HepG2 (cell line): ENCODE measurements around the gene RPA4. TPM values are rescaled to one million over a fixed set of nuclear protein-coding genes. Genes with fewer than 3 reads are reported as not detected.

Source experiments
- ATAC-seq: fragments of 200-7000 bp; cut with Tn5 transposase; 3 replicates; pipeline ENCODE4 v1.9.1; 2020; ENCODE audit warnings: mild to moderate bottlenecking, moderate library complexity
- BruUV-seq: library from RNA; stranded (reverse); fragments of 400-500 nt; replicated peaks from 2 replicates; lab custom pipeline; 2021; lab: Mats Ljungman, UMichigan
- CTCF ChIA-PET: fragments of 300-600 bp; formaldehyde crosslinking; extraction: SDS; loops from one replicate; lab custom pipeline; 2021; ENCODE audit warnings: low total read pairs, inconsistent platforms, low intra/inter-chr PET ratio; lab: Yijun Ruan, JAX
- POLR2A ChIA-PET: fragments of 350-600 bp; sonication (Branson Sonifier 250); formaldehyde crosslinking; loops from one replicate; lab custom pipeline; 2020; ENCODE audit warnings: antibody characterized with exemption, inconsistent platforms; lab: Yijun Ruan, JAX
- DNase-seq: peaks from one replicate; pipeline ENCODE4 v3.0.0-alpha.2; 2015; ENCODE audit warnings: low spot score
- FAIRE-seq: peaks from 3 replicates; lab custom pipeline; 2011; peaks lifted over from hg19 to GRCh38; lab: Jason Lieb, UNC
- H2AFZ ChIP-seq: one replicate; pipeline ENCODE4 v1.6.1; 2011; ENCODE audit warnings: low read length, inconsistent platforms
- H3K27ac ChIP-seq: fragments of 300-600 bp; 3 replicates; pipeline ENCODE4 v1.8.0; 2011; ENCODE audit warnings: mixed run types, mild to moderate bottlenecking, mixed read lengths, low read length, inconsistent platforms; ENCODE audit not compliant: insufficient read depth; ENCODE audit errors: extremely low read length
- H3K27me3 ChIP-seq, 2 experiments: fragments of 200-600 bp in 1 of 2; 2 replicates in 1 of 2; 3 replicates in 1 of 2; pipeline versions ENCODE4 v1.6.0 to v1.8.0; 2011; ENCODE audit warnings: low read length in 2 of 2, mild to moderate bottlenecking in 2 of 2, moderate library complexity in 2 of 2, inconsistent platforms in 1 of 2; ENCODE audit not compliant: insufficient read depth in 2 of 2, control insufficient read depth in 1 of 2
- H3K36me3 ChIP-seq, 2 experiments: fragments of 200-600 bp in 1 of 2; replicated peaks in 1 of 2; 2 replicates in 1 of 2; 3 replicates in 1 of 2; pipeline versions ENCODE4 v1.5.1 to v1.8.0; 2011; ENCODE audit warnings: low read length in 2 of 2, inconsistent platforms in 1 of 2; ENCODE audit not compliant: insufficient read depth in 2 of 2, control insufficient read depth in 1 of 2
- H3K4me1 ChIP-seq: 2 replicates; pipeline ENCODE4 v1.5.1; 2012; ENCODE audit warnings: low read length, inconsistent platforms; ENCODE audit not compliant: insufficient read depth
- H3K4me2 ChIP-seq: 2 replicates; pipeline ENCODE4 v1.6.0; 2011; ENCODE audit warnings: low read depth, low read length, inconsistent platforms
- H3K4me3 ChIP-seq, 3 experiments: fragments of 200-600 bp in 1 of 3; sonication (generic), shearing (Covaris generic) in 1 of 3; replicated peaks in 1 of 3; 2 replicates each; pipeline ENCODE4 v1.5.1; 2011 to 2016; ENCODE audit warnings: low read length in 3 of 3, inconsistent platforms in 2 of 3, low read depth in 2 of 3, mild to moderate bottlenecking in 2 of 3, control low read depth in 1 of 3, mixed read lengths in 1 of 3; ENCODE audit not compliant: insufficient read depth in 1 of 3
- H3K79me2 ChIP-seq: one replicate; pipeline ENCODE4 v1.6.1; 2011; ENCODE audit warnings: low read length, inconsistent platforms; ENCODE audit not compliant: insufficient read depth
- H3K9ac ChIP-seq: 2 replicates; pipeline ENCODE4 v1.6.0; 2011; ENCODE audit warnings: mild to moderate bottlenecking, low read depth, low read length, inconsistent platforms; ENCODE audit not compliant: insufficient read depth
- H3K9me3 ChIP-seq: 2 replicates; pipeline ENCODE4 v1.5.1; 2012; ENCODE audit warnings: mild to moderate bottlenecking, low read length
- H4K20me1 ChIP-seq: 2 replicates; pipeline ENCODE4 v1.6.0; 2011; ENCODE audit warnings: inconsistent platforms, mild to moderate bottlenecking, low read length, moderate library complexity; ENCODE audit not compliant: insufficient read depth
- ATF4 ChIP-seq, 2 experiments: fragments of 450-650 bp in 1 of 2; sonication (generic) in 1 of 2; formaldehyde crosslinking; IDR thresholded peaks; 2 replicates each; pipeline versions ENCODE4 v1.5.0 to v1.8.0; 2020 to 2022; ENCODE audit warnings: mild to moderate bottlenecking in 1 of 2, missing genetic modification reagents in 1 of 2
- CENPBD1 ChIP-seq: sonication (generic); formaldehyde crosslinking; IDR thresholded peaks from 2 replicates; pipeline ENCODE4 v1.8.0; 2022; ENCODE audit warnings: missing genetic modification reagents, low read depth, mild to moderate bottlenecking, borderline replicate concordance
- EP300 ChIP-seq, 3 experiments: sonication (generic) in 1 of 3; formaldehyde crosslinking in 1 of 3; IDR thresholded peaks; 2 replicates each; pipeline versions ENCODE4 v1.5.1 to v1.6.1; 2011 to 2020; ENCODE audit warnings: low read depth in 2 of 3, low read length in 2 of 3, borderline replicate concordance in 1 of 3, improper control_type of control experiment in 1 of 3, mild to moderate bottlenecking in 1 of 3, missing genetic modification reagents in 1 of 3, moderate library complexity in 1 of 3
- GLI4 ChIP-seq: sonication (generic); formaldehyde crosslinking; IDR thresholded peaks from 2 replicates; pipeline ENCODE4 v1.5.1; 2020; ENCODE audit warnings: missing genetic modification reagents, mild to moderate bottlenecking, moderate library complexity, borderline replicate concordance
- NR0B2 ChIP-seq: sonication (generic); formaldehyde crosslinking; IDR thresholded peaks from 2 replicates; pipeline ENCODE4 v1.4.0; 2020; ENCODE audit warnings: mild to moderate bottlenecking, missing genetic modification reagents
- ONECUT2 ChIP-seq: sonication (generic); formaldehyde crosslinking; IDR thresholded peaks from 2 replicates; pipeline ENCODE4 v1.4.0; 2020; ENCODE audit warnings: missing genetic modification reagents
- PAXIP1 ChIP-seq: sonication (generic); formaldehyde crosslinking; conservative IDR thresholded peaks from 2 replicates; pipeline ENCODE4 v1.4.0; 2020; ENCODE audit warnings: mild to moderate bottlenecking, missing genetic modification reagents, moderate library complexity
- RAD21 ChIP-seq: fragments of 450-650 bp; formaldehyde crosslinking; IDR thresholded peaks from 2 replicates; pipeline ENCODE4 v1.5.0; 2020; ENCODE audit warnings: mild to moderate bottlenecking
- THAP8 ChIP-seq: sonication (generic); formaldehyde crosslinking; IDR thresholded peaks from 2 replicates; pipeline ENCODE4 v1.5.1; 2020; ENCODE audit warnings: missing genetic modification reagents, mild to moderate bottlenecking, borderline replicate concordance
- ZNF143 ChIP-seq: sonication (generic); formaldehyde crosslinking; IDR thresholded peaks from 2 replicates; pipeline ENCODE4 v1.4.0; 2020; ENCODE audit warnings: missing genetic modification reagents
- ZNF224 ChIP-seq: sonication (generic); formaldehyde crosslinking; IDR thresholded peaks from 2 replicates; pipeline ENCODE4 v1.5.0; 2020; ENCODE audit warnings: mild to moderate bottlenecking, missing genetic modification reagents
- ZNF326 ChIP-seq: sonication (generic); formaldehyde crosslinking; IDR thresholded peaks from 2 replicates; pipeline ENCODE4 v1.4.0; 2020; ENCODE audit warnings: missing genetic modification reagents, borderline replicate concordance
- ZNF496 ChIP-seq: sonication (generic); formaldehyde crosslinking; IDR thresholded peaks from 2 replicates; pipeline ENCODE4 v1.8.1; 2023; ENCODE audit warnings: mild to moderate bottlenecking, moderate library complexity, missing genetic modification reagents; ENCODE audit not compliant: insufficient replicate concordance
- ZNF83 ChIP-seq: sonication (generic); formaldehyde crosslinking; IDR thresholded peaks from 2 replicates; pipeline ENCODE4 v1.4.0; 2020; ENCODE audit warnings: missing genetic modification reagents, mild to moderate bottlenecking, borderline replicate concordance
- in situ Hi-C: cut with HindIII; loops from 2 replicates; pipeline ENCODE4 v1.10.0; 2017; ENCODE audit warnings: low pct_unique_long_range_greater_than_20kb; ENCODE audit not compliant: extremely low pct_ligation_motif_present
- intact Hi-C: fragments of 100-400 bp; cut with micrococcal nuclease; formaldehyde crosslinking; loops from one replicate; pipeline ENCODE4 v1.10.0; 2022; ENCODE audit not compliant: unreplicated experiment
- polyA plus RNA-seq, 8 experiments: library from polyadenylated mRNA; depleted of rRNA in 3 of 8; stranded (reverse) in 7 of 8; unstranded in 1 of 8; fragments of >200 nt; fragmentation: Illumina TruSeq in 4 of 8; extraction: Trizol in 4 of 8; gene quantifications; 2 replicates each; pipeline versions ENCODE4 v1.2.1 to v1.2.3, GENCODE V29; 2011 to 2016; ENCODE audit warnings: low read depth in 4 of 8, missing spikeins in 1 of 8, mixed read lengths in 1 of 8; ENCODE audit not compliant: insufficient read depth in 1 of 8
- total RNA-seq, 5 experiments: library from RNA; depleted of rRNA; stranded (reverse); fragments of >200 nt; fragmentation: Illumina TruSeq; extraction: Trizol; gene quantifications; 2 replicates each; pipeline ENCODE4 v1.2.3, GENCODE V29; 2016; ENCODE audit warnings: low read depth in 1 of 5
- TF ChIP-seq, protein P1 (sequence below): sonication (generic); formaldehyde crosslinking; IDR thresholded peaks from 2 replicates; pipeline ENCODE4 v1.5.1; 2020; ENCODE audit warnings: missing genetic modification reagents, mild to moderate bottlenecking, borderline replicate concordance
- TF ChIP-seq, protein P2 (sequence below): sonication (generic); formaldehyde crosslinking; IDR thresholded peaks from 2 replicates; pipeline ENCODE4 v1.5.0; 2020; ENCODE audit warnings: missing genetic modification reagents

Gene RPA4
- total and polyA plus RNA-seq, 2 of the 13 experiments (the other 11 are each of a cell fraction or from before 2014, with no cell fraction given), result 0.38 TPM; not detected in 1

- H4K20me1 ChIP-seq, result no peaks in the 10 kb centered on the region
- H3K4me1 ChIP-seq, result no peaks in the 10 kb centered on the region
- no peaks in the 10 kb centered on the region for H3K27me3 ChIP-seq
- no peaks in the 10 kb centered on the region for H3K36me3 ChIP-seq
- no peak for ATAC-seq
- no peak overlapping the region for H2AFZ ChIP-seq
- H3K27ac ChIP-seq, result no peak overlapping the region
- CTCF ChIA-PET, result no interaction called here
- intact Hi-C loops (no loop called here), in situ Hi-C loops (no loop called here)
- no peak for DNase-seq
- H3K4me2 ChIP-seq, result no peak overlapping the region
- H3K9me3 ChIP-seq, result no peaks in the 10 kb centered on the region
- no peak overlapping the region for H3K4me3 ChIP-seq
- no TSS peak for BruUV-seq
- no peaks in the 10 kb centered on the region for H3K79me2 ChIP-seq
- no peak overlapping the region for H3K9ac ChIP-seq
- no peak for FAIRE-seq
- POLR2A ChIA-PET, result no interaction called here
- TF ChIP-seq ZNF143 (no peak), EP300 (IDR thresholded peaks at IDR 0.05; ENCODE audit: low read depth in 2 of 2, low read length in 2 of 2) (no peak), EP300 (CRISPR knock-in tag; IDR thresholded peaks at IDR 0.05; ENCODE audit: borderline replicate concordance) (no peak), RAD21 (CRISPR knock-in tag) (no peak), PAXIP1 (CRISPR knock-in tag) (no peak), ATF4 (CRISPR knock-in tag; IDR thresholded peaks at IDR 0.05) (no peak), THAP8 (CRISPR knock-in tag) (no peak), ZNF326 (CRISPR knock-in tag) (no peak), ZNF496 (CRISPR knock-in tag) (no peak), ONECUT2 (no peak), ZNF224 (CRISPR knock-in tag) (no peak), NR0B2 (CRISPR knock-in tag) (no peak), GLI4 (CRISPR knock-in tag) (no peak), ZNF83 (CRISPR knock-in tag) (no peak), CENPBD1 (CRISPR knock-in tag) (no peak)
- TF ChIP-seq, protein P1, sequence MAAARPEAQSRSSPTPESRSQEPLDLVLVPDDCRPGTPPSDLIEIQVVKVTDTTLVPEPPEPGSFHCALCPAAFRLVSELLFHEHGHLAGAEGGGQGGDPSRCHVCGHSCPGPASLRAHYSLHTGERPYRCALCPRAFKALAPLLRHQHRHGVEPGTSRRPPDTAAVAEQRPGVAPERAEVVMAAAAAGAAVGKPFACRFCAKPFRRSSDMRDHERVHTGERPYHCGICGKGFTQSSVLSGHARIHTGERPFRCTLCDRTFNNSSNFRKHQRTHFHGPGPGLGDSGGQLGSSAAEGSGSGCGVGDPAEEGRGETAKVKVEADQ (CRISPR knock-in tag), result no peak
- TF ChIP-seq, protein P2, sequence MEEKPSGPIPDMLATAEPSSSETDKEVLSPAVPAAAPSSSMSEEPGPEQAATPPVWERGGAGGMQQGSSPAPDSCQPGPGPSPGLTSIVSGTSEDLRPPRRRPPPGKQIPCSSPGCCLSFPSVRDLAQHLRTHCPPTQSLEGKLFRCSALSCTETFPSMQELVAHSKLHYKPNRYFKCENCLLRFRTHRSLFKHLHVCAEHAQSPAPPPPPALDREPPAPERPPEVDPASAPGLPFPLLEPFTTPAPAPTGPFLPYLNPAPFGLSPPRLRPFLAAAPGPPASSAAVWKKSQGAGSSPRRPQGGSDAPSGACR (CRISPR knock-in tag), result no peak
Measured at GRCh38 chrX:96929036-96929435, 45.3 kb downstream of the RPA4 start.
